ENCODE measurements around the gene KRTAP12-1.
"Not testable (repeated sequence)": the region's sequence is repeated elsewhere in the genome, so short reads cannot be mapped to it uniquely, and the experiment has no call there.

The KRTAP12-1 gene

GRCh38 chr21:44697172-44697810, 15.3 kb upstream of the KRTAP12-1 start, which contains the start of gene KRTAP10-12:
Gene KRTAP10-12 (plus strand): TSS chr21:44697172. CDS start chr21:44697202, 30 bp downstream.
- DNase-seq = not testable (repeated sequence)

GRCh38 chr21:44696572-44696971, 14.6 kb upstream of the KRTAP12-1 start:
- DNase-seq = no peak

DNA sequence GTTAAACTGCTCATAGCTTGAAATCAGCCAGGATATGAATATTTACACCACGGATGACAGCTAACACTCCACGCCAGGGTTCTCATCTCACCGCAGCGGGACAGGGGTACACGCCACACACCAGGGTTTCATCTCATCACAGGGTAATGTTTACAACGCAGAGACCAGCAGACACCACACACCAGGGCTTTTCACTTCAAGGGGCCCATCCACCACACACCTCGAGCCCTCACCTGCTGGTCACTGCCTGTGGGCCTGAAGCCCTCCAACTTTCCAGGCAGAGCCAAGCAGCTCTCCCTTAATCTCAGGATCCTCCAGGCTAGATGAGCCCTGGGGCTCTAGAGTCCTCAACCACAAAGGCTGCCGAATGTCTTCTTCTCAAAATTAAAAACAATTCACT, 13.7 kb upstream of the KRTAP12-1 start:
- no peak for DNase-seq

GRCh38 chr21:44695184-44695583, 13.2 kb upstream of the KRTAP12-1 start:
- no peak for DNase-seq

- no peak for DNase-seq
Observed at GRCh38 chr21:44694776-44695175, 12.8 kb upstream of the KRTAP12-1 start.

DNA sequence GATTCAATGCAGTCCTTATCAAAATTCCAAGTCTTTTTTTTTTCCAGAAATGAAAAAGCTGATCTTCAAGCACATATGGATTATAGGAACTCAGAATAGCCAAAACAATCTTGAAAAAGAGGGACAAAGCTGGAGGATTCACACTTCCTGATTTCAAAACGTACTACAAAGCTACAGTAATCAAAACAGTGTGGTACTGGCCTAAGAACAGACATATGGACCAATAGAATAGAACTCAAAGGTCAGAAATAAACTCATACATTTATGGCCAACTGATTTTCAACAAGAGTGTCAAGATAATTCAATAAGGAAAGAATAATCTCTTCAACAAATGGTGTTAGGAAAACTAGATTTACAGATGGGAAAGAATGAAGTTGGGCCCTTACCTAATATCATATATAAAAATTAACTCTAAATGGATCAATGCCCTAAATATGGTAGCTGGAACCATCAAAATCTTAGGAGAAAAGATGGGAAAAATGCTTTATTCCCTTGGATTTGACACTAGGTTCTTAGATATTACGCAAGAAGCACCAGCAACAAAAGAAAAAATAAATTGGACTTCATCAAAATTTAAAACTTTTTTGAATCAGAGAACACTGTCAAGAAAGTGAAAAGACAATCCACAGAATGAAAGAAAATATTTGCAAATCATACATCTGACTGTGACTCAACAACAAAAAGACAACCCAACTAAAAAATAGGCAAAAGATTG, 11.0 kb upstream of the KRTAP12-1 start:
- no peak for DNase-seq

DNA sequence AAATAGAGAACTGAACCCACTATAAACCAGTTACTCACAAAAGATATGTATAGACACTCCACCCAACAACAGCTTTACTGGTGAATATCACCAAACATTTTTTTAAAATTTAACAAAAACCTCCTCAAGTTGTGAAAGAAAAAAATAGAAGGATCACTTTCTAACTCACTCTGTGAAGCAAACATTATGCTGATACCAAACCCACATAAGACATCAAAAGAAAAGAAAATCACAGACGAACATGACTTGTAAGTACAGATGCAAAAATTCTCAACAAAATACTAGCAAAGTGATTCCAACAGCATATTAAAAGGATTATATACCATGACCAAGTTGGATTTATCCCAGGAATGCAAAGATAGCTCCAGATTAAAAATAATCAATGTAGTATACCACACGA, 9.7 kb upstream of the KRTAP12-1 start:
- no peak for DNase-seq

GRCh38 chr21:44689740-44690139, 7.8 kb upstream of the KRTAP12-1 start:
- DNase-seq = not testable (repeated sequence)

DNA sequence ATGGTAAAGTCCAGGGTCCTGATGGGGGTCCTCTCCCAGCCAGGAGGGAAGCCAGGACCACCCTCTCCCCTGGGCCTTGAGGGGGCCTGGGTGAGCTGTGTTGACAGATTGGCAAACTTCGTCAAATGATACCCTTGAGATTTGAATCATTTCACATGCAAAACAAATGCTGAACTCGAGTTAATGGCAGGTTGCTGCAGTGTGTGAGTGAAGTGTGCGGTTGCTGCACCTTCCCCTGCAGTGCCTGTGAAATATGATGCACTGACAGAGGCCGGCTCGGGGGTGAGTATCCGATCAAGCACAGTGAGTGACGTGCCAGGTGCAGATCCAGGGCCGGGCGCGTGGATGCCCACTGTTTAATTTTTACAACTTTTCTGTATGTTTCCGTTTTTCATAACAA, 5.7 kb upstream of the KRTAP12-1 start:
- no peak for DNase-seq

DNA sequence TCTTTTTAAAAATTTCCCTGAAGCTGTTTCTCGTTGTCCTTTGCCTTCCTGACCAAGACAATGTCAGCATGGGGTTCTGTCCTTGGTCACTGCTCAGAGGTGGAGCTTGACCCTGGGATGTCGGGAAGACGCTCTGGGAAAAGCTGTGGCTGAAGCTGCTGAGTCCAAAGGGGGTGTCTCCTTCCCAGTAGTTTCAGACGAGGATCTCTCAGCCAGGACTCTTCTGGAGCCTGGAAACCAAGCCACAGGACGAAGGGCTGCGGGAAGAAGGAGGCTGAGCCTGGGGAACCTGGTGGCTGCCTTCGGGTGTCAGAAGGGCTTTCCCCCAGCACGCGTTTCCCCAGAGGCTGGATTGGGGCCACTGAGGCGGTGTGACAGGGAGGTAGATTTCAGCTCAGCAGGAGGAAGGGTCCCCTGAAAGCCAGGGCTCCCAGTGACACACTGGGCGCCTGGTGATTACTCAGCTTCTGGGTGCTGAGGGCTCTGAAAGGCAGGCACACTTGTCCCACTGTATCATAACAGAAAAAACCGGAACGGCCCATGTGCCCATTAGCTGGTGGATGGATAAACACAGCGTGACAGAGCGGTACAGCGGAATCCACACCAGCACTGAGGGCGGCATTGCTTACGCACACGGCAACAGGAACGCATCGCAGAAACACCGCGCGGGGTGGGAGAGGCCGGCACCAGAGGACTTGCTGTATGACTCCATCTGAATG, 5.0 kb upstream of the KRTAP12-1 start:
- DNase-seq = no peak

GRCh38 chr21:44686000-44686781, 4.2 kb upstream of the KRTAP12-1 start:
- no peak for DNase-seq

DNA sequence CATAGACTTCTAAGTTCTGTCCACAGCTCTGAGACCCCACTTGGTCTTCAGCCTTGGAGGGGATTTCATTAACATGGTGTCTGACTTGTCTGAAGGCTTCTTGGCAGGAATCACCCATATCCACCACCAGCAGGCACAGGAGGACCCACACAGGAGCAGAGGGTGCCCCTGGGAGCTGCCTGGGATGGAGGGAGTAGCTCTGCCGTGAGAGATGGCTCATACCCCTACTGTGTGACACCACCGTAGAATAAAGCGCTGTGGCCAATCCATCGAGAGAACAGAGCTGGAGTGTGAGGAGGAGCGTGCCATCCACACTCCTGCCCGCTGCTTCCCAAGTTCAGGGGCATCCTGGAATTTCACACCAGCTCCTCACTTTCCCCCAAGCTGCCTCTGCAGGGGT, 3.1 kb upstream of the KRTAP12-1 start:
- DNase-seq = not testable (repeated sequence)

GRCh38 chr21:44684483-44684882, 2.5 kb upstream of the KRTAP12-1 start:
- DNase-seq = no peak

GRCh38 chr21:44684077-44684476, 2.1 kb upstream of the KRTAP12-1 start:
- no peak for DNase-seq

DNA sequence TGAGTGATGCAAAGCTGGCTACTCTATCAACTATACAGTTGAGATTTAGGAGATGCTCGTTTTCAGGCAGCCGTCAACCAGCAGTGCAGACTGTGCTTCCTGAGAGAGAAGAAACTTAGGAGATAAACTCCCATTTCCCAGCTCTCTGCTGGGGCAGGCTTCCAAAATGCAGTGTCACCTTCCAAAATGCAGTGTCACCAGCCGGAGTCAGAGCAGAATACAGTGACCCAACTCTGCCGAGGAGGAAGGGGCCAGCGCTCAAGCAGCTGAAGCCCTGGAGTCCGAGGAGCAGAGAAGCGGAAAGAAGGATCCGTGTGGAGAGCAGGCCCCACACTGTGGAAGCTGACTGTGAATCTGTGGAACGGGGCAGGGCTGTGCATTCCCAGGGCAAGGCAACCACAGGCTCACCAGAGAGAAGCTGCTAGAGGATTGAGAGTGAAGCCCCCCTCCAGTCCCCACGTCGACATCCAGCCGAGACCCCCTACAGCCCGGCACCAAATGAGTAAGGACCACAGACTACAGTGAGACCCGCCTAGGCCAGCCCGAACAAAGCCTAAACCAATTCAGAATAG, 703 bp upstream of the KRTAP12-1 start:
- no peak for DNase-seq

GRCh38 chr21:44681152-44681551, 811 bp downstream of the KRTAP12-1 start:
- no peak for DNase-seq

GRCh38 chr21:44677881-44678280, 4.1 kb downstream of the KRTAP12-1 start:
- no peak for DNase-seq

- no peak for DNase-seq
Observed at GRCh38 chr21:44671911-44672310, 10.1 kb downstream of the KRTAP12-1 start.

GRCh38 chr21:44670642-44671432, 11.1 kb downstream of the KRTAP12-1 start:
- DNase-seq = no peak

GRCh38 chr21:44667612-44668011, 14.4 kb downstream of the KRTAP12-1 start:
- DNase-seq = no peak

GRCh38 chr21:44666401-44667320, 15.3 kb downstream of the KRTAP12-1 start, which contains the start of gene KRTAP12-2:
Gene KRTAP12-2 (minus strand): TSS chr21:44666927. CDS start chr21:44666886, 41 bp downstream.
- DNase-seq = no peak

Data from fibroblast of upper back skin (primary cell).